Hepatocyte (in vitro differentiated cells): ENCODE results near the gene HEATR1. TPM values are rescaled to one million over a fixed set of nuclear protein-coding genes. Genes with fewer than 3 reads are reported as not detected.

ENCODE experiments used
- DNase-seq: peaks from one replicate; pipeline ENCODE4 v3.0.0-alpha.2; 2016; ENCODE audit warnings: low spot score
- H2AFZ ChIP-seq: fragments of 200-600 bp; sonication (generic); 2 replicates; pipeline ENCODE4 v1.6.0; 2016; ENCODE audit warnings: antibody characterized with exemption, mild to moderate bottlenecking
- H3K27ac ChIP-seq: fragments of 200-600 bp; sonication (generic); 2 replicates; pipeline ENCODE4 v1.5.1; 2016; ENCODE audit warnings: mild to moderate bottlenecking
- H3K27me3 ChIP-seq: fragments of 200-600 bp; sonication (generic); 2 replicates; pipeline ENCODE4 v1.6.1; 2016
- H3K36me3 ChIP-seq: fragments of 200-600 bp; sonication (generic); replicated peaks from 2 replicates; pipeline ENCODE4 v1.5.1; 2016; ENCODE audit warnings: low read depth; ENCODE audit not compliant: insufficient read depth
- H3K4me1 ChIP-seq: fragments of 200-600 bp; sonication (generic); 2 replicates; pipeline ENCODE4 v1.5.1; 2016; ENCODE audit warnings: mild to moderate bottlenecking, moderate library complexity; ENCODE audit not compliant: insufficient read depth
- H3K4me2 ChIP-seq: fragments of 200-600 bp; sonication (generic); 2 replicates; pipeline ENCODE4 v1.6.0; 2016
- H3K4me3 ChIP-seq: fragments of 200-600 bp; sonication (generic); 2 replicates; pipeline ENCODE4 v1.5.1; 2016; ENCODE audit warnings: mild to moderate bottlenecking
- H3K79me2 ChIP-seq: fragments of 200-600 bp; sonication (generic); 2 replicates; pipeline ENCODE4 v1.6.0; 2017; ENCODE audit warnings: mild to moderate bottlenecking
- H3K9me2 ChIP-seq: fragments of 200-600 bp; sonication (generic); replicated peaks from 2 replicates; pipeline ENCODE4 v1.6.0; 2017; ENCODE audit warnings: mild to moderate bottlenecking; ENCODE audit not compliant: insufficient read depth
- H3K9me3 ChIP-seq: fragments of 200-600 bp; sonication (generic); 2 replicates; pipeline ENCODE4 v1.5.1; 2016; ENCODE audit warnings: low read depth, mild to moderate bottlenecking
- H4K20me1 ChIP-seq: fragments of 200-600 bp; sonication (generic); 2 replicates; pipeline ENCODE4 v1.6.0; 2016; ENCODE audit warnings: mild to moderate bottlenecking; ENCODE audit not compliant: insufficient read depth, poor library complexity, severe bottlenecking
- EZH2 ChIP-seq: fragments of 200-600 bp; sonication (generic); IDR thresholded peaks from 2 replicates; pipeline ENCODE4 v1.6.1; 2016; ENCODE audit warnings: antibody characterized with exemption, mild to moderate bottlenecking, borderline replicate concordance
- EZH2phosphoT487 ChIP-seq: fragments of 200-600 bp; sonication (generic); IDR thresholded peaks from one replicate; pipeline ENCODE4 v1.6.1; 2018; ENCODE audit warnings: antibody characterized with exemption, mild to moderate bottlenecking, low read depth, moderate library complexity; ENCODE audit not compliant: unreplicated experiment, severe bottlenecking
- WGBS: methylation state at CpG from one replicate; pipeline ENCODE4 v1.1.6; 2016; ENCODE audit warnings: low lambda C conversion rate; ENCODE audit errors: missing lambda C conversion rate; 5-methylcytosine and 5-hydroxymethylcytosine counted together
- polyA plus RNA-seq: library from polyadenylated mRNA; unstranded; fragments of >200 nt; fragmentation: Nextera tagmentation; extraction: Ambion mirVana; gene quantifications from 2 replicates; pipeline ENCODE4 v1.2.1, GENCODE V29; 2016
- total RNA-seq: library from RNA; depleted of rRNA; stranded (reverse); fragments of >200 nt; gene quantifications from 2 replicates; pipeline ENCODE4 v1.2.3, GENCODE V29; 2014
- TF ChIP-seq, protein P1 (sequence below): fragments of 200-600 bp; sonication (generic); IDR thresholded peaks from 2 replicates; pipeline ENCODE4 v1.5.1; 2016; ENCODE audit warnings: antibody characterized with exemption, mild to moderate bottlenecking; ENCODE audit not compliant: poor library complexity

HEATR1 gene
- total and polyA plus RNA-seq, 2 experiments from 2014 or later, result 8.5 to 27.8 TPM

GRCh38 chr1:236536540-236536939 lies 67.8 kb downstream of the HEATR1 start:
- no peaks in the 10 kb centered on the region for H3K9me2 ChIP-seq
- no peak overlapping the region for H3K27ac ChIP-seq
- H4K20me1 ChIP-seq, result no peaks in the 10 kb centered on the region
- no peak overlapping the region for H3K4me3 ChIP-seq
- WGBS, result 78% methylated on average over 5 of the region's 5 CpGs
- H3K79me2 ChIP-seq, result peaks cover 7% of the 10 kb centered on the region
- no peak overlapping the region for H3K4me2 ChIP-seq
- TF ChIP-seq EZH2, result no peak
- H3K4me1 ChIP-seq, result no peaks in the 10 kb centered on the region
- H3K36me3 ChIP-seq, result peaks cover 4% of the 10 kb centered on the region
- DNase-seq, result no peak
- no peaks in the 10 kb centered on the region for H3K27me3 ChIP-seq
- no peaks in the 10 kb centered on the region for H3K9me3 ChIP-seq
- H2AFZ ChIP-seq, result no peak overlapping the region

DNA sequence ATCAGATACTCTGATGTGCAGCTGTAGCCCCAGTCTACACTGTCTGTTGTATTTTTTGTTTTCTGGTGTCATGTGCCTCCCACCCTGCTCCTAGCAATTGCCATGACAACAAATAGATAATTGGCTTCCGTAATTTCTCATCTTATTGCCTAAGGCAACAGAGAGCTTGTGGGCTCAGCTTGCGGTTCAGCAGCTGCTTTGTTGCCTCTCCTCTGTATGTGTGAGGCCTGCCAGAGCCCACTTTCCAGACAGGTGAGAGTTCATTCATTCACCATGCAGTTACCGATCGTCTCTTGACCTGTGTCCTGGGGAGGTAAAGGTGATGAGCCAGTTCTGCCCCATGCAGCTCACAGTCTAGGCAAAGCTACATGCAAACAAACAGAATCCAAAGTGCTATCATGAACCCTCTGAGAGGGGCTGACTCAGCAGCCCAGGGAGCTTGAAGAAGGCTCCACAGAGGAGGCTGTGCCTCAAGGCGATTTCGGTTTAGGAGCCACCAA lies 68.6 kb downstream of the HEATR1 start:
- TF ChIP-seq, protein P1, sequence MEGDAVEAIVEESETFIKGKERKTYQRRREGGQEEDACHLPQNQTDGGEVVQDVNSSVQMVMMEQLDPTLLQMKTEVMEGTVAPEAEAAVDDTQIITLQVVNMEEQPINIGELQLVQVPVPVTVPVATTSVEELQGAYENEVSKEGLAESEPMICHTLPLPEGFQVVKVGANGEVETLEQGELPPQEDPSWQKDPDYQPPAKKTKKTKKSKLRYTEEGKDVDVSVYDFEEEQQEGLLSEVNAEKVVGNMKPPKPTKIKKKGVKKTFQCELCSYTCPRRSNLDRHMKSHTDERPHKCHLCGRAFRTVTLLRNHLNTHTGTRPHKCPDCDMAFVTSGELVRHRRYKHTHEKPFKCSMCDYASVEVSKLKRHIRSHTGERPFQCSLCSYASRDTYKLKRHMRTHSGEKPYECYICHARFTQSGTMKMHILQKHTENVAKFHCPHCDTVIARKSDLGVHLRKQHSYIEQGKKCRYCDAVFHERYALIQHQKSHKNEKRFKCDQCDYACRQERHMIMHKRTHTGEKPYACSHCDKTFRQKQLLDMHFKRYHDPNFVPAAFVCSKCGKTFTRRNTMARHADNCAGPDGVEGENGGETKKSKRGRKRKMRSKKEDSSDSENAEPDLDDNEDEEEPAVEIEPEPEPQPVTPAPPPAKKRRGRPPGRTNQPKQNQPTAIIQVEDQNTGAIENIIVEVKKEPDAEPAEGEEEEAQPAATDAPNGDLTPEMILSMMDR, result no peak
- no peak for TF ChIP-seq EZH2phosphoT487
- TF ChIP-seq EZH2, result no peak
- Histone ChIP-seq H3K4me1 (no peaks in the 10 kb centered on the region), H3K27ac (no peak overlapping the region), H3K9me3 (no peaks in the 10 kb centered on the region), H3K4me3 (no peak overlapping the region), H4K20me1 (no peaks in the 10 kb centered on the region), H3K36me3 (no peaks in the 10 kb centered on the region), H3K79me2 (peaks cover 7% of the 10 kb centered on the region), H3K9me2 (no peaks in the 10 kb centered on the region), H3K4me2 (no peak overlapping the region), H2AFZ (no peak overlapping the region), H3K27me3 (no peaks in the 10 kb centered on the region)
- peak; percentile 15 for DNase-seq
- 65% methylated on average over 6 of the region's 6 CpGs for WGBS

DNA sequence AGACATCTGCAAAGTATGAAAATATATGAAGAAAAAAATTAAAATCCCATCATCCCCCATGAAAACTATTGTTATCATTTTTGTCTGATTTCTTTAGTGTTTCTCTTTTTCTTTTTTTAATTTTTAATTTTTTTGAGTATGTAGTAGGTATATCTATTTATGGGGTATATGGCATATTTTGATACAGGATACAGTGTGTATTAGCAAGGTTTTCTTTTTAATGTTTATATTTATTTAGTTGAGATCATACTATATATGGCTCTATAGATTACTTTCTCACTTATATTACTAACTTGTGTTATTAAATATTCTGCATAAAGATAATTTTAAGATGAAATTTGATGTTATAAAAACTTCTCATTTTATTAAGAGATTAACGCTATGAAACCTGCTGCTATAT lies 69.1 kb downstream of the HEATR1 start:
- no peak for DNase-seq
- H2AFZ ChIP-seq, result no peak overlapping the region
- H3K4me3 ChIP-seq, result no peak overlapping the region
- 100% methylated on average over 1 of the region's 1 CpG for WGBS
- H3K36me3 ChIP-seq, result no peaks in the 10 kb centered on the region
- no peaks in the 10 kb centered on the region for H3K9me3 ChIP-seq
- peaks cover 7% of the 10 kb centered on the region for H3K79me2 ChIP-seq
- TF ChIP-seq, protein P1, result no peak
- TF ChIP-seq EZH2phosphoT487 (no peak), EZH2 (no peak)
- H3K27ac ChIP-seq, result no peak overlapping the region
- H4K20me1 ChIP-seq, result no peaks in the 10 kb centered on the region
- no peaks in the 10 kb centered on the region for H3K4me1 ChIP-seq
- no peaks in the 10 kb centered on the region for H3K9me2 ChIP-seq
- H3K4me2 ChIP-seq, result no peak overlapping the region
- H3K27me3 ChIP-seq, result no peaks in the 10 kb centered on the region

DNA sequence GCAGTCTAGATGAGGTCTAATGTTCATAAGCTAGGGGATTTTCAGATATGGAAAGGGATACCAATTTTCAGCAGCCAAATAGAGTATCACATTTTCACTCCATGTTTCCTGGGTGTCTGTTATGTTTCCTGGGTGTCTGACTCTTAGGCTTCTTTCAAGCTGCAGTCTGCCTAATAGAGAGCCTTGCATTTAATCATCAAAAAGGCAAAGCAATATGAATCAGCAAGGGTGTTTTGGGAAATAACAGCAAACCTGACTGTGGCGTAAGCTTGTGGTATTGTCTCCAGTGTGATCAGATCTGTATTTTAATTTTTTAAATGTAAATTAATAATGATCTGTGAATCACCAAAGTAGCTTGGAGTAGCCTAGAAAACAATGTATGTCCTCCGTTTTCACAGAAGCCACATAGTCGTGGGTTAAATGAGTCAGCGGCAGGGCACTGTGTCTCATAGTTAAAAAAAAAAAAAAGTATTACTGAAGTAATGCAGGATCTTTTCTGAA lies 70.1 kb downstream of the HEATR1 start:
- H3K27ac ChIP-seq, result no peak overlapping the region
- no peak overlapping the region for H3K4me2 ChIP-seq

More for the DNA sequence above, 70.1 kb downstream of the HEATR1 start:
- no peak for TF ChIP-seq EZH2phosphoT487
- TF ChIP-seq, protein P1, result no peak
- no peak for TF ChIP-seq EZH2
- H3K27me3 ChIP-seq, result no peaks in the 10 kb centered on the region
- no peaks in the 10 kb centered on the region for H3K4me1 ChIP-seq
- H4K20me1 ChIP-seq, result no peaks in the 10 kb centered on the region
- no peaks in the 10 kb centered on the region for H3K36me3 ChIP-seq
- H3K9me3 ChIP-seq, result no peaks in the 10 kb centered on the region
- H3K9me2 ChIP-seq, result no peaks in the 10 kb centered on the region
- no peak for DNase-seq
- H3K79me2 ChIP-seq, result peaks cover 7% of the 10 kb centered on the region
- WGBS, result 73% methylated on average over 4 of the region's 4 CpGs
- no peak overlapping the region for H2AFZ ChIP-seq
- no peak overlapping the region for H3K4me3 ChIP-seq
